ENCODE measurements around the gene ZDHHC8.
"Not testable (repeated sequence)": the region's sequence is repeated elsewhere in the genome, so short reads cannot be mapped to it uniquely, and the experiment has no call there.

ZDHHC8 gene

GRCh38 chr22:20157430-20158183 lies 26.0 kb downstream of the ZDHHC8 start:
- TF ChIP-seq POLR2AphosphoS5 (IDR thresholded peaks at IDR 0.05; ENCODE audit: low read depth) (no peak), SPI1 (IDR thresholded peaks at IDR 0.05; ENCODE audit: borderline replicate concordance, low read depth) (no peak), CTCF (IDR thresholded peaks at IDR 0.05; ENCODE audit: insufficient read depth, low read length) (no peak), GABPA (IDR thresholded peaks at IDR 0.05; ENCODE audit: low read depth) (no peak)
- TF ChIP-seq, protein P1, sequence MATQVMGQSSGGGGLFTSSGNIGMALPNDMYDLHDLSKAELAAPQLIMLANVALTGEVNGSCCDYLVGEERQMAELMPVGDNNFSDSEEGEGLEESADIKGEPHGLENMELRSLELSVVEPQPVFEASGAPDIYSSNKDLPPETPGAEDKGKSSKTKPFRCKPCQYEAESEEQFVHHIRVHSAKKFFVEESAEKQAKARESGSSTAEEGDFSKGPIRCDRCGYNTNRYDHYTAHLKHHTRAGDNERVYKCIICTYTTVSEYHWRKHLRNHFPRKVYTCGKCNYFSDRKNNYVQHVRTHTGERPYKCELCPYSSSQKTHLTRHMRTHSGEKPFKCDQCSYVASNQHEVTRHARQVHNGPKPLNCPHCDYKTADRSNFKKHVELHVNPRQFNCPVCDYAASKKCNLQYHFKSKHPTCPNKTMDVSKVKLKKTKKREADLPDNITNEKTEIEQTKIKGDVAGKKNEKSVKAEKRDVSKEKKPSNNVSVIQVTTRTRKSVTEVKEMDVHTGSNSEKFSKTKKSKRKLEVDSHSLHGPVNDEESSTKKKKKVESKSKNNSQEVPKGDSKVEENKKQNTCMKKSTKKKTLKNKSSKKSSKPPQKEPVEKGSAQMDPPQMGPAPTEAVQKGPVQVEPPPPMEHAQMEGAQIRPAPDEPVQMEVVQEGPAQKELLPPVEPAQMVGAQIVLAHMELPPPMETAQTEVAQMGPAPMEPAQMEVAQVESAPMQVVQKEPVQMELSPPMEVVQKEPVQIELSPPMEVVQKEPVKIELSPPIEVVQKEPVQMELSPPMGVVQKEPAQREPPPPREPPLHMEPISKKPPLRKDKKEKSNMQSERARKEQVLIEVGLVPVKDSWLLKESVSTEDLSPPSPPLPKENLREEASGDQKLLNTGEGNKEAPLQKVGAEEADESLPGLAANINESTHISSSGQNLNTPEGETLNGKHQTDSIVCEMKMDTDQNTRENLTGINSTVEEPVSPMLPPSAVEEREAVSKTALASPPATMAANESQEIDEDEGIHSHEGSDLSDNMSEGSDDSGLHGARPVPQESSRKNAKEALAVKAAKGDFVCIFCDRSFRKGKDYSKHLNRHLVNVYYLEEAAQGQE (IDR thresholded peaks at IDR 0.05; ENCODE audit: insufficient replicate concordance, low read depth): no peak
- 0 out of 2 replicates have a peak overlapping the region, but pooled peaks have one; percentile 24 for H3K27ac ChIP-seq (replicated peaks)
- H3K27me3 ChIP-seq (ENCODE audit: insufficient read depth, poor library complexity, severe bottlenecking): peaks cover 7% of the 10 kb centered on the region
- DNase-seq (ENCODE audit: low read depth in 1 of 2, low spot score in 1 of 2): no peak
- no peak overlapping the region for H3K4me3 ChIP-seq (replicated peaks; ENCODE audit: insufficient read depth, low read length)

- peaks cover 7% of the 10 kb centered on the region for H3K27me3 ChIP-seq (ENCODE audit: insufficient read depth, poor library complexity, severe bottlenecking)
- TF ChIP-seq, protein P1 (IDR thresholded peaks at IDR 0.05; ENCODE audit: insufficient replicate concordance, low read depth): no peak
- TF ChIP-seq SPI1 (IDR thresholded peaks at IDR 0.05; ENCODE audit: borderline replicate concordance, low read depth) (no peak), CTCF (IDR thresholded peaks at IDR 0.05; ENCODE audit: insufficient read depth, low read length) (no peak), GABPA (IDR thresholded peaks at IDR 0.05; ENCODE audit: low read depth) (no peak), POLR2AphosphoS5 (IDR thresholded peaks at IDR 0.05; ENCODE audit: low read depth) (no peak)
- DNase-seq (ENCODE audit: low read depth in 1 of 2, low spot score in 1 of 2): no peak
- peak overlapping the region; percentile 24 for H3K27ac ChIP-seq (replicated peaks)
- H3K4me3 ChIP-seq (replicated peaks; ENCODE audit: insufficient read depth, low read length): no peak overlapping the region
Observed at GRCh38 chr22:20158391-20159036, 26.9 kb downstream of the ZDHHC8 start.

GRCh38 chr22:20159076-20159475 lies 27.5 kb downstream of the ZDHHC8 start:
- no peak overlapping the region for H3K4me3 ChIP-seq (replicated peaks; ENCODE audit: insufficient read depth, low read length)
- H3K27ac ChIP-seq (replicated peaks): peak overlapping the region; percentile 32
- peaks cover 7% of the 10 kb centered on the region for H3K27me3 ChIP-seq (ENCODE audit: insufficient read depth, poor library complexity, severe bottlenecking)
- DNase-seq (ENCODE audit: low read depth in 1 of 2, low spot score in 1 of 2): peak in 1 of 2 experiments; percentile 66
- TF ChIP-seq POLR2AphosphoS5 (IDR thresholded peaks at IDR 0.05; ENCODE audit: low read depth) (peak; percentile 58; the same call in 1 of the 2 replicates), CTCF (IDR thresholded peaks at IDR 0.05; ENCODE audit: insufficient read depth, low read length) (no peak)

DNA sequence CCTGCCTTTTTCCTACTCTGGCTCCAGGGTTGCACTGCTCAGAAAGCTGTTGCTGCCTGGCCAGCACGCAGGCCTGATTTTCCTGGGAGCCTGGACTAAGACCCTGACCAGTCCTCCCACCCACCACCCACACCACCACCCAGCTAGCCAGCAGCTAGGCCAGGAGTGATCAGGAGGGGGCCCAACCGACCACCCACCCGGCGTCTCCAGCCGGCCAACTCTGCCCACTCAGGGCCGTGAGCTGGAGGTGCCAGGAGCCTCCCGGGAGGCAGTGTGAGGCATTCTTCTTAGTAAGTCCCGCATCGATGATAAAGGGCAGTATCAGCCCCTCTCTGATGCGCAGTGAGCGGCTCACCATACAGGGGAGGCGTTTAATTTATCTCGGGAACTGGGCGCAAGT lies 27.9 kb downstream of the ZDHHC8 start:
- H3K27me3 ChIP-seq (ENCODE audit: insufficient read depth, poor library complexity, severe bottlenecking); H3K4me3 ChIP-seq (replicated peaks; ENCODE audit: insufficient read depth, low read length); DNase-seq (ENCODE audit: low read depth in 1 of 2, low spot score in 1 of 2): not testable (repeated sequence)
- peak overlapping the region; percentile 32; the same call in 1 of the 2 replicates for H3K27ac ChIP-seq (replicated peaks)

All from HL-60 (cell line).